CD4-positive, alpha-beta T cell (primary cell): ENCODE data around the gene SVBP. TPM values are rescaled to one million over a fixed set of nuclear protein-coding genes. Genes with fewer than 3 reads are reported as not detected.

Source experiments
- ATAC-seq: fragments of 200-7000 bp; cut with Tn5 transposase; one replicate; pipeline ENCODE4 v1.10.0; 2022; ENCODE audit warnings: mild to moderate bottlenecking; ENCODE audit not compliant: poor library complexity
- CTCF ChIA-PET: fragments of 350-600 bp; sonication (Branson Sonifier 250); formaldehyde crosslinking; loops from one replicate; lab custom pipeline; 2021; ENCODE audit warnings: antibody characterized with exemption, inconsistent platforms; lab: Charles Lee
- POLR2A ChIA-PET: fragments of 350-600 bp; sonication (Branson Sonifier 250); formaldehyde crosslinking; loops from one replicate; lab custom pipeline; 2021; ENCODE audit warnings: antibody characterized with exemption, inconsistent platforms; lab: Charles Lee
- DNase-seq, 14 experiments: peaks; one replicate each; pipeline ENCODE4 v3.0.0-alpha.2; 2013 to 2020; ENCODE audit warnings: mixed read lengths in 2 of 14
- H3K27ac ChIP-seq, 2 donors: one replicate each; pipeline versions ENCODE4 v1.5.1 to v1.7.0; 2013; ENCODE audit warnings: low read length in 2 of 2, low read depth in 1 of 2, mild to moderate bottlenecking in 1 of 2
- H3K27me3 ChIP-seq, 2 experiments: 1 replicate in 1 of 2; 2 replicates in 1 of 2; pipeline versions ENCODE4 v1.6.1 to v1.7.0; 2013; ENCODE audit warnings: low read length in 2 of 2, control low read depth in 1 of 2, mild to moderate bottlenecking in 1 of 2, moderate library complexity in 1 of 2; ENCODE audit not compliant: insufficient read depth in 2 of 2, control insufficient read depth in 1 of 2
- H3K36me3 ChIP-seq: one replicate; pipeline ENCODE4 v1.6.1; 2013; ENCODE audit warnings: low read length, control low read depth; ENCODE audit not compliant: insufficient read depth
- H3K4me1 ChIP-seq: one replicate; pipeline ENCODE4 v1.6.1; 2013; ENCODE audit warnings: low read length, control low read depth; ENCODE audit not compliant: insufficient read depth
- H3K4me3 ChIP-seq: one replicate; pipeline ENCODE4 v1.5.1; 2013; ENCODE audit warnings: mild to moderate bottlenecking, low read length, moderate library complexity
- H3K9me3 ChIP-seq, 2 experiments: 1 replicate in 1 of 2; 2 replicates in 1 of 2; pipeline versions ENCODE4 v1.6.1 to v1.7.0; 2013; ENCODE audit warnings: low read length in 2 of 2, mild to moderate bottlenecking in 2 of 2, control low read depth in 1 of 2, moderate library complexity in 1 of 2; ENCODE audit not compliant: control insufficient read depth in 1 of 2, insufficient read depth in 1 of 2
- H3K27ac Mint-ChIP-seq: one replicate; pipeline ENCODE4 v1.8.0; 2020; ENCODE audit warnings: mixed read lengths
- H3K27me3 Mint-ChIP-seq: one replicate; pipeline ENCODE4 v1.8.0; 2021; ENCODE audit warnings: mixed read lengths
- H3K36me3 Mint-ChIP-seq: one replicate; pipeline ENCODE4 v1.8.0; 2021; ENCODE audit warnings: low read depth, mixed read lengths
- H3K4me1 Mint-ChIP-seq: one replicate; pipeline ENCODE4 v1.8.0; 2021; ENCODE audit warnings: low read depth, mixed read lengths
- H3K4me3 Mint-ChIP-seq: one replicate; pipeline ENCODE4 v1.8.0; 2020; ENCODE audit warnings: mild to moderate bottlenecking, mixed read lengths
- H3K9me3 Mint-ChIP-seq: one replicate; pipeline ENCODE4 v1.8.0; 2020; ENCODE audit warnings: mixed read lengths
- CTCF ChIP-seq: fragments of 200-600 bp; IDR thresholded peaks from one replicate; pipeline ENCODE4 v1.8.0; 2022; ENCODE audit warnings: antibody characterized with exemption, mild to moderate bottlenecking
- intact Hi-C, 2 experiments: fragments of 100-400 bp; cut with DNase I in 1 of 2; cut with micrococcal nuclease in 1 of 2; formaldehyde crosslinking; loops; one replicate each; pipeline versions ENCODE4 v1.15.1 to v1.9.0; 2023 to 2025; cut with DNase I, micrococcal nuclease
- total RNA-seq, 174 experiments: library from RNA in 2 of 174; stranded (reverse) in 2 of 174; gene quantifications; one replicate each; pipeline ENCODE4 v1.2.3 and lab custom pipeline; 2021 to 2026

SVBP gene
- total RNA-seq, 2 experiments from 2014 or later: 19.2 to 21.3 TPM

GRCh38 chr1:42832641-42833240, 15.5 kb upstream of the SVBP start:
- TF ChIP-seq CTCF: no peak
- Histone ChIP-seq H3K4me3 (no peak overlapping the region), H3K4me1 (no peaks in the 10 kb centered on the region), H3K9me3 (no peaks in the 10 kb centered on the region), H3K27me3 (no peaks in the 10 kb centered on the region), H3K36me3 (peaks cover 3% of the 10 kb centered on the region), H3K27ac (no peak overlapping the region)
- Mint-ChIP-seq H3K9me3 (no peaks in the 10 kb centered on the region), H3K27me3 (no peaks in the 10 kb centered on the region), H3K27ac (no peak overlapping the region), H3K4me1 (no peaks in the 10 kb centered on the region), H3K4me3 (no peak overlapping the region), H3K36me3 (peaks cover 8% of the 10 kb centered on the region)
- POLR2A ChIA-PET: no interaction called here
- CTCF ChIA-PET: no interaction called here
- intact Hi-C loops: no loop called here
- DNase-seq (no peak), ATAC-seq (no peak)

- Mint-ChIP-seq H3K4me1 (no peaks in the 10 kb centered on the region), H3K27ac (no peak overlapping the region), H3K36me3 (peaks cover 8% of the 10 kb centered on the region), H3K4me3 (no peak overlapping the region), H3K27me3 (no peaks in the 10 kb centered on the region), H3K9me3 (no peaks in the 10 kb centered on the region)
- Histone ChIP-seq H3K4me3 (no peak overlapping the region), H3K36me3 (peaks cover 3% of the 10 kb centered on the region), H3K27ac (no peak overlapping the region), H3K27me3 (no peaks in the 10 kb centered on the region), H3K9me3 (no peaks in the 10 kb centered on the region), H3K4me1 (no peaks in the 10 kb centered on the region)
- intact Hi-C loops: no loop called here
- ChIA-PET POLR2A (no interaction called here), CTCF (interaction anchor here (0.7 kb wide), 1 partner anchor 13 kb away, joined by 3 read pairs; no protein-coding TSS in a partner anchor)
- no peak for DNase-seq
- ATAC-seq: no peak
- TF ChIP-seq CTCF: no peak
These were observed 14.1 kb upstream of the SVBP start for GRCh38 chr1:42831273-42831672.

GRCh38 chr1:42830631-42831030, 13.4 kb upstream of the SVBP start:
- Histone ChIP-seq H3K4me3 (no peak overlapping the region), H3K27ac (no peak overlapping the region), H3K27me3 (no peaks in the 10 kb centered on the region), H3K4me1 (no peaks in the 10 kb centered on the region), H3K9me3 (no peaks in the 10 kb centered on the region), H3K36me3 (peaks cover 3% of the 10 kb centered on the region)
- DNase-seq (no peak), ATAC-seq (no peak)
- POLR2A ChIA-PET: no interaction called here
- no peaks in the 10 kb centered on the region for H3K27me3 Mint-ChIP-seq
- peaks cover 8% of the 10 kb centered on the region for H3K36me3 Mint-ChIP-seq
- no peaks in the 10 kb centered on the region for H3K4me1 Mint-ChIP-seq
- intact Hi-C loops: no loop called here
- H3K4me3 Mint-ChIP-seq: no peak overlapping the region
- no peaks in the 10 kb centered on the region for H3K9me3 Mint-ChIP-seq
- TF ChIP-seq CTCF: no peak
- CTCF ChIA-PET: interaction anchor here (0.7 kb wide), 1 partner anchor 12 kb away, joined by 3 read pairs; no protein-coding TSS in a partner anchor
- no peak overlapping the region for H3K27ac Mint-ChIP-seq
